Heart left ventricle (tissue), 13 donors: ENCODE data around the gene EBP.

ENCODE experiments used
- CTCF ChIP-seq, 12 donors: fragments of 200-600 bp; sonication (generic) in 4 of 12; IDR thresholded peaks; one replicate each; pipeline versions ENCODE4 v1.5.0 to v1.8.0; 2018 to 2022; ENCODE audit warnings: antibody characterized with exemption in 12 of 12, mild to moderate bottlenecking in 5 of 12
- POLR2A ChIP-seq, 2 donors: fragments of 450-650 bp; IDR thresholded peaks; one replicate each; pipeline ENCODE4 v1.6.1; 2017; ENCODE audit warnings: antibody characterized with exemption in 2 of 2, mild to moderate bottlenecking in 2 of 2, moderate library complexity in 2 of 2
- donor health status: ischemic (EF 13 %, LVEDD 7.1; RV severe dilation, severe dysfunction).
- donor health status: DM: no; HTN: yes; CAD: no.
- donor health status: DM: no; HTN: no; CAD: no.
- donor health status: ischemic (EF 25% LVEDD 6.9; RV normal size, moderate dysfunction).
- donor health status: ischemic (EF 25% LVEDD 5.7; RV mildly dilated, moderate dysfunction).
- donor health status: ischemic (EF 35%, LVEDD 5.7; RV mildly dilated, moderate dysfunction).
- donor health status: nonischemic (EF 11% LVEDD 7.7; RV severe dilation, severe dysfunction).
- donor health status: DM: yes; HTN: yes; CAD: no.
- donor health status: PGD.
- donor health status: ischemic (EF 29% LVEDD 5.4; RV normal size, mild dysfunction).
- donor health status: nonischemic (EF 23%, LVEDD 6.1; RV moderate dilation, normal function).

- TF ChIP-seq CTCF (IDR thresholded peaks at IDR 0.05) = no peak
- TF ChIP-seq POLR2A (IDR thresholded peaks at IDR 0.05) = no peak
Measured at GRCh38 chrX:48532161-48532560, 10.6 kb downstream of the EBP start.
